Dermis microvascular lymphatic vessel endothelial cell (primary cell): ENCODE measurements around the gene CYTH3. TPM values are rescaled to one million over a fixed set of nuclear protein-coding genes. Genes with fewer than 3 reads are reported as not detected.
"Not testable (repeated sequence)": the region's sequence is repeated elsewhere in the genome, so short reads cannot be mapped to it uniquely, and the experiment has no call there.

ENCODE experiments used
- DNase-seq, 2 donors: peaks; one replicate each; pipeline versions ENCODE4 v3.0.0 to v3.0.0-alpha.2; 2010; ENCODE audit warnings: low read depth in 2 of 2
- total RNA-seq: library from RNA; depleted of rRNA; stranded (reverse); fragments of >200 nt; gene quantifications from 2 replicates; pipeline ENCODE4 v1.2.1, GENCODE V29; 2014

The CYTH3 gene
- total RNA-seq, 1 donor from 2014 or later = 11.6 TPM

DNA sequence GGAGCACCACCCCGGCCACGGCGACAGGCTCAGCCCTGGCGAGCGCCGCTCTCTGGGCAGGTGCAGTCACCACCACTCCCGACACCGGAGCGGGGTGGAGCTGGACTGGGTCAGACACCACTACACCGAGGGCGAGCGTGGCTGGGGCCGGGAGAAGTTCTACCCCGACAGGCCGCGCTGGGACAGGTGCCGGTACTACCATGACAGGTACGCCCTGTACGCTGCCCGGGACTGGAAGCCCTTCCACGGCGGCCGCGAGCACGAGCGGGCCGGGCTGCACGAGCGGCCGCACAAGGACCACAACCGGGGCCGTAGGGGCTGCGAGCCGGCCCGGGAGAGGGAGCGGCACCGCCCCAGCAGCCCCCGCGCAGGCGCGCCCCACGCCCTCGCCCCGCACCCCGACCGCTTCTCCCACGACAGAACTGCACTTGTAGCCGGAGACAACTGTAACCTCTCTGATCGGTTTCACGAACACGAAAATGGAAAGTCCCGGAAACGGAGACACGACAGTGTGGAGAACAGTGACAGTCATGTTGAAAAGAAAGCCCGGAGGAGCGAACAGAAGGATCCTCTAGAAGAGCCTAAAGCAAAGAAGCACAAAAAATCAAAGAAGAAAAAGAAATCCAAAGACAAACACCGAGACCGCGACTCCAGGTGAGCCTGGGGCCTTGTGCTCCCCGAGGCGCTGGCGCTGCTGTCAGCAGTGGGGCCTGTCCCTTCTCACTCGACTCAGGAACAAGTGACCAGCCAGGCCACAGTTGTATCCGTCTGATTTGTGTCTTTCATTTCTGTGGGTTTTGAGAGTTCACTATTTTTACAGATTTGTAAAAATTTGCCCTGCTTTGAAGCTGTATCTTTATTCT, 117.7 kb downstream of the CYTH3 start:
- DNase-seq = no peak

DNA sequence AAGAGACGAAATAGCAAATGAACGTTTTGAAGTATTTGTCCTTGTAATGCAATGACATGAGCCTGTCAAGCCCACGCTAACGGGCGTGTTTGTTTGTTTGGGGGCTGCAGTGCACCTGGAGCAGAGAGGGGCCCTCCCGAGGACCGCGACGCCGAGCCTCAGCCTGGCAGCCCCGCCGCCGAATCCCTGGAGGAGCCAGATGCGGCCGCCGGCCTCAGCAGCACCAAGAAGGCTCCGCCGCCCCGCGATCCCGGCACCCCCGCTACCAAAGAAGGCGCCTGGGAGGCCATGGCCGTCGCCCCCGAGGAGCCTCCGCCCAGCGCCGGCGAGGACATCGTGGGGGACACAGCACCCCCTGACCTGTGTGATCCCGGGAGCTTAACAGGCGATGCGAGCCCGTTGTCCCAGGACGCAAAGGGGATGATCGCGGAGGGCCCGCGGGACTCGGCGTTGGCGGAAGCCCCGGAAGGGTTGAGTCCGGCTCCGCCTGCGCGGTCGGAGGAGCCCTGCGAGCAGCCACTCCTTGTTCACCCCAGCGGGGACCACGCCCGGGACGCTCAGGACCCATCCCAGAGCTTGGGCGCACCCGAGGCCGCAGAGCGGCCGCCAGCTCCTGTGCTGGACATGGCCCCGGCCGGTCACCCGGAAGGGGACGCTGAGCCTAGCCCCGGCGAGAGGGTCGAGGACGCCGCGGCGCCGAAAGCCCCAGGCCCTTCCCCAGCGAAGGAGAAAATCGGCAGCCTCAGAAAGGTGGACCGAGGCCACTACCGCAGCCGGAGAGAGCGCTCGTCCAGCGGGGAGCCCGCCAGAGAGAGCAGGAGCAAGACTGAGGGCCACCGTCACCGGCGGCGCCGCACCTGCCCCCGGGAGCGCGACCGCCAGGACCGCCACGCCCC, 118.5 kb downstream of the CYTH3 start:
- no peak for DNase-seq

DNA sequence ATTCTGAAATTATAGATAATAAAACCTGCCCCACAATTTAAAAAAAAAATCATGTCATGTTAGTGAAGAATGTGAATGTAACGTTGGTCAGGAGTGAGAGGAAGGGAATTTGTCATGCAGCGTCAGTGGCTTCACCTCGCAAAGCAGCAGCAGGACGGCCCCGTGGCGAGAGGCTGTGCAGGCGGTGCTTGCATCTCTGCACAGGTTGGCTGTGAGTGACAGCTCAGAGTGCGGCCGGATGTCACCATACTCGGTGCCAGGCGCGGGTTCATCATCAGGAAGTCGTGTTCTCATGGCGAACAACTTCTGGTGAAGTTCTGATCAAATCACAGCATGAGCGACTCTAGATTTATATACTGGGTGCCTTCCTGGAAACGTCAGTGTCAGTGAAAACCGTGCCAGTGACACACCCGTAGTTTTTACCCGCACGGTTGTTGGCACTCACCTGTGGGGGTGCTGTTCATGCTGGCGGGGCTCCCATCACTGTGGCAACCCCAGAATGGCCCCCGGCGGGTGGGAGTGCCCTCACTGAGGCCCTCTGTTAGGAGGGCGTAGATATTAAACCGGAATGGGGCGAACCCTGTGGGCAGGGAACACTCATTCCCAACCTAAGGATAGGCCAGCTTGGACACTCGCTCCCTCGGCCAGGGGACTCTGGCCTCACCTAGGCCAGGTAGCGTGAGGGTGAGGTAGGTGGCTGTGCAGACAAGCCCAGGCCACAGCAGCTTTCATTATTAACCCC, 120.3 kb downstream of the CYTH3 start:
- no peak for DNase-seq

DNA sequence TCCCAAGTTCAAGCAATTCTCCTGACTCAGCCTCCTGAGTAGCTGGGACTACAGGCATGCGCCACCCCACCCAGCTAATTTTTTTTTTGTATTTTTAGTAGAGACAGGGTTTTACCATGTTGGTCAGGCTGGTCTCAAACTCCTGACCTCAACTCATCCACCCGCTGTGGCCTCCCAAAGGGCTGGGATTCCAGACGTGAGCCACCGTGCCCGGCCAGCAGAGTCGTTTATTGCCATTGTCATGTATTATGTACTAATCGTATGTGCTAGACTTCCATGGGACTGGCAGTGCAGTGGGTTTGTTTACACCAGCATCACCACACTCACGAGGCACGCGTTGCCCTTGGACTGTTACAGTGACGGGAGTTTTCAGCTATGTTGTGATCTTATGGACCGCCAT, 120.9 kb downstream of the CYTH3 start:
- DNase-seq = not testable (repeated sequence)

DNA sequence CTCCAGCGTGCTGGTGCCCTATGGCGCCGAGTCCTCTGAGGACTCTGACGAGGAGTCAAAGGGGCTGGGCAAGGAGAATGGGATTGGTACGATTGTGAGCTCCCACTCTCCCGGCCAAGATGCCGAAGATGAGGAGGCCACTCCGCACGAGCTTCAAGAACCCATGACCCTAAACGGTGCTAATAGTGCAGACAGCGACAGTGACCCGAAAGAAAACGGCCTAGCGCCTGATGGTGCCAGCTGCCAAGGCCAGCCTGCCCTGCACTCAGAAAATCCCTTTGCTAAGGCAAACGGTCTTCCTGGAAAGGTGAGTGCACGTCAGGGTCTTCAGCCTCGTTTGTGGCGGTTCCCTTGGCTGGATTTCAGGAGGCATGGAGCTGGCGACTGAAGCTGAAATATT, 122.4 kb downstream of the CYTH3 start:
- no peak for DNase-seq

DNA sequence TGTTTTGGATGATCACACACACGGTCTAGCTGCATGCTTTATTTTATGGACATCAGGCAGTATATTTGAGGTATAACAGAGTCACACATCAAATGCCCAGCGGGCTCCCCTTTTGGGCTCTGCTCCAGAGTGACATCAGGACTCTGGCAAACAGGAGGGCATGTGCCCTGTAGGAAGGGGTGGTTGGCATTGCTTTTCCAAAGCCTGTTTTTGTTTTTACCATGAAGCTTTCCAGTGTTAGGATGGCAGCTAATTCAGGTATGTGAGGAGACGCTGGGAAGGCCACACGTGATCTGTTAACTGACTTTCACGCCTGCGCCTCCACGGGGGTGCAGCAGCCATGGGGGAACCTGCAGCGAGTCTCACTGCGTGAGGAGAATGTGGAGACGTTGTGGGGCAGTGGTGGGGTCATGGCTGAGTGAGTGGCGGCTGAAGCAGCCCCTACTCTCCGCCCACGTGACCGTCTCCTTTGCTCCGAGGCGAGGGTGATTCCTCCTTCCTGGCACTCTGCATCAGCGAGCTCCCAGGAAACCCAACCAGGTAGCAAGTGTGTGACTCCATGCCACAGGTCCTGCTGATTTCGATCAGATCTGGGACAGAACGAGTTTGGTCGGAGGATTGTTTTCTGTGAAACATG, 123.6 kb downstream of the CYTH3 start:
- DNase-seq = no peak

DNA sequence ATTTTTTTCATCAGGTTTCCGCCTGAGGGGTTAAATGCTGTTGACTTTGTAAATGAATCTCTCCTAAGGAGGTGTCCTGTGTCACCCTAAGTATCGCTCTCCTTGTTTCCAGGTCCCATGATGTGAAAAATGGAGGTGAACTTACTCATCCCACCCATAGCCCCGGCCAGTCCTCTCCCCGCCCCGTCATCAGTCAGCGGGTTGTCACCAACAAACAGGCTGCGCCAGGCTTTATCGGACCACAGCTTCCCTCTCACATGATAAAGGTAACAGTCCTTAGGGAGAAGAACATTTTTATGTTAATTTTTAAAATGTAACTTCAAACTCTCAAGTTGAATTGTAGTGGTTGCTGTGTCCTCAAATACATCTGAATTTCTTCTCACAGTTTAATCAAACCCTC, 124.8 kb downstream of the CYTH3 start:
- no peak for DNase-seq

DNA sequence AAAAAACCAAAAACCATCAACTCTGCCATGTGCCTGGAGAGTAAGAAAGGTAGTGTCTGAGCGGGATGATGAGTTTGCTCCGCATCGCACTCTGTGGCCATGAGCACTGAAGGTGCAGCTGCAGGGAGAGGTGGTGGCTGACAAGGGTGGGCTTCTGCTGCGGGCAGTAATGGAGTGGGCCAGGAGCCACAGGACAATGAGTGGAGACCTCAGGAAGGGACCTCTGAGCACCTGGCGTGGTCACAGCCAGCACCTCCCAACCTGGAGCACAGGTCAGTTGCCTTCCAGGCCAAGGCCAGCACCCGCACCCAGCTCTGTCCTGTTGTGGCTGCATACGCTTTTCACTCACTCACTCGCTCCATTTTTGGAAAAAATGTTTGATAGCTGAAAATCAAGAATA, 125.8 kb downstream of the CYTH3 start:
- no peak for DNase-seq

DNA sequence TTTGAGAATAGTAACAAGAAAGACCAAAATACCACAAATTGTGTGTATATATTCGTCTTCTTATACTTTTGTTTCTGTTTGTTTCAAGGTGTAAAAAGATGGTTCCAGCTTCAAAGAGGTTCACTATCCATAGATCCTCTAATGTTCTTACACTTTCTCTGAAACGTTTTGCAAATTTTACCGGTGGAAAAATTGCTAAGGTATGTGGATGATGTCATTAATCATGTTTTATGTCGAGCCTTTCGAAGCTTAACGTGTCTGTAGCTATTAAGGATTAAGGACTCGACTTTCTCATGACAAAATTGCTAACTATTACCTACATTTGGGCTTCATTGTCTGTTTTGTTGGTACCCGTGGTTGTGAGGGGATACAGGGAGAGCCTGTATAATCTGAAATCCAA, 128.4 kb downstream of the CYTH3 start:
- DNase-seq = no peak

DNA sequence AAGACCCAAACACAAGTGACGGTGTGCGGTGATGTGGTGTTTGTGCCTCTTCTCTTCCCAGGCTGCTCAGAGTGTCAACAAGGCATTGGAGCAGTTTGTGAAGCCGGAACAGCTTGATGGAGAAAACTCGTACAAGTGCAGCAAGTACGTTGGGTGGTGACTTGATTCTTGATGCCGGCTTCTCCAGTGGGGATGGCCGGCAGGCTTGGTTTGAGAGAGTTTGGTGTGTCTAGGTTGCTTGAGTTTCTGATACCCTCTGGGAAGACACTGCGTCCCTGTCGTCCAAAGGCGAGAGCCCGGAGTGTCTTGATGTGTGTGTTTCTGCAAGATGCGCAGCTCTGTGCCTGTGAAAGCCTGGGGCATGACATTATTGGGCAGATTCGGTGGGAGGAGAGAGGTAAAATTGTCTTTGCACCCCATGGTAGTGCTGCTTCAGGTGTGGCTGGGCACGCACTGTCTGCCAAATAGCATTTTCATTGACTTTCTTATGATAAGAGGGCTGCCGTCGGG, 129.5 kb downstream of the CYTH3 start:
- DNase-seq = no peak

DNA sequence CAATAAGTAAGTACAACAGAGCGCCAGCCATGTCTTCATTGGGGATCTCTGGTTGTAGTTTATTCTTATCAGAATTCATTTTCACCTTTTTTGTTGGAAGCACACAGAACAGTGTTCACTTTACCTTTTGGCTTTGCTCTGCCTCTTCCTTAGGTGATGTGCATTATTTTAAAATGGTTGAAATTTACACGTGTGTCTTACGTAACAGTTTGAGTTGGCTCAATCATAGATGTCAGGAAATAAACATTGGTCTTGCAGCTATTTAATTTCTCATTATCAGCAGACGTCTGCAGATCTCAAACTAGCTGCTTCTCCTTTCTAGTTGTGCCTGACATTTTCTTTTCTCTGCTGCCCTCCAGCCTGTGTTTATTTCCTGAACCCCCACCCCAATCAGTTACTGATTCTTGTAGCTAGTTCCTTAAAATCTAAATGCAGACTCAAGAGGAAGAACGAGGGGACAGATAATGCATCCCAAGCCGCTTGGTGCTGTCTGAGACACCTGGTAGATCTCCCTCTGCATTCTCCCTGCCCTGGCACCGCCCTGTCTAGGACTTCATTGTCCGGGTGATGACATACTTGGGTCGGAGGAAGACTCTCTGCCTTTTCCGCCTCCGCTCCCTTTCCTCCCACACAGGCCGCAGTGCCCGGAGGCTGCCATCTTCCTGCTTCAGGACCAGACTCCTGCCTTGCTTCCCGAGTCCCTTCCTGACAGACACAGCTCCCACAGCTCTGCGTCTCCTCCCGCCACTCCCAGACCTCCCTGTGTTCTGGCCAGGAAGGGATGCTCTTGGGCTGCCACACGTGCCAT, 133.0 kb downstream of the CYTH3 start:
- DNase-seq = no peak

DNA sequence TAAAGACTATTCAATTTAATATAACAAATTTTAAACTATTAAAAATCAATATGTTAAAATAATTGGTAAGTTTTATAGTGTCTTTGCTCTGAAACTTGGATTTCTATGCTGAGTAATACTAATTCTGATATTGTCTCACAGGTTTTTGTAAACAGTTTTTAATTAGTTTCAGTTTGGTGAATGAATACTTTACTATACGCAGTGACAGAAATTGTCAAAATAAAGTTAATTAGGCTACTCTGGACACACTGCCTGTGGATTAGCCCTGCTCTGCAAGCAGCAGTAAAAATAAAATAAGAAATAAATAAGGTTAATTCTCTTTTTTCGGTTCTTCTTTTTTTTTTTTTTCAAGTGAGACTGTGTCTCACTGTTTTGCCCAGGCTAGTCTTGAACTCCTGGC, 135.9 kb downstream of the CYTH3 start:
- no peak for DNase-seq

DNA sequence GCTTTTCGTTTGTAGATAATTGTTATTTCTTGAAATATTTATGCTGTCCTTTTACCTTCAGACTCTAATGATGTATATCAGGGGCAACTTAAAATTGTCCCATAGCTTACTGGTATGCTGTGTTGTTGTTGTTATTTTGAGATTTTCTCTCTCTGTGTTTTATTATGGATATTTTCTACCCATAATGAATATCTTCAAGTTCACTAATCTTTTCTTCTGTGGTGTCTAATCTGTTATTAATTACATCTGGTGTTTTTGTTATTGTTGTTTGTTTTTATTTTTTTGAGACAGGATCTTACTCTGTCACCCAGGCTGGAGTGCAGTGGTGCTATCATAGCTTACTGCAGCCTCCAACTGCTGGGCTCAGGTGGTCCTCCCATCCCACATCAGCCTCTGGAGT, 139.2 kb downstream of the CYTH3 start:
- DNase-seq = no peak

DNA sequence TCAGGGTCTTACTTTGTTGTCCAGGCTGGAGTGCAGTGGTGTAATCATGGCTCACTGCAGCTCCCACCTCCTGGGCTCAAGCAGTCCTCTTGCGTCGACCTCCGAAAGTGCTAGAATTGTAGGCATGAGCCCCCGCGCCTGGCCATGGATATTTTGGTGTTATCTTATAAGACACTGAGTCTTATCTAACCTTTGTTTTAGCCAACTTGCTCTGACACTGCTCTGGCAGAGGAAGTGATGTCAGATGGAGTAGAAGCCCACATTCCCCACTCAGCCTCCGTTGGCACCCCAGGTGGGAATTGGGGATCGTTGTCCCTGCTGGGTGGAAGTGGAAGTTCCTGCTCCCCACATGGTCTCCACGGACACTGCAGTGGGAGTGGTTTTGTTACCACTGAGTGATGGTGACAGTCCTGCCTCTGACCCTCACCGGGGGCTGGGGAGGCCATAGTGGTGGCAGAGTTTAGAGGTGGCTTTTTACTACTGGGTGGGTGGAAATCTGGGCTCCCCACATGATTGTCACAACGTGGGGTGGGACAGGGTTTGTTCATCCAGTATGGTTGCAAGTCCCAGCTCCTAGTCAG, 142.3 kb downstream of the CYTH3 start:
- DNase-seq = no peak

DNA sequence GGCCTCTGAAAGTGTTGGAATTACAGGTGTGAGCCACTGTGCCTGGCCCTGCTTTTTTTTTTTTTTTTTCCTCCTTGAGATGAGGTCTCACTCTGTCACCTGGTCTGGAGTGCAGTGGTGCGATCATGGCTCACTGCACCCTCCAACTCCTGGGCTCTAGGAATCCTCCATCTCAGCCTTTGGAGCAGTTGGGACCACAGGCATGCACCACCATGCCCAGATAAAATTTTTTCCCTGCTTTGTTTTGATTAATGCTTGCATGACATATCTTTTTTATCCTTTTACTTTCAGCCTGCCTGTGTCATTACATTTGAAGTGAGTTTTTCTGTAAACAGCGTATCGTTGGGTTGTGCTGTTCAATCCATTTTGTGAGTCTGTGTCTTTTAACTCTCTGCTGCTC, 144.2 kb downstream of the CYTH3 start:
- DNase-seq = no peak

DNA sequence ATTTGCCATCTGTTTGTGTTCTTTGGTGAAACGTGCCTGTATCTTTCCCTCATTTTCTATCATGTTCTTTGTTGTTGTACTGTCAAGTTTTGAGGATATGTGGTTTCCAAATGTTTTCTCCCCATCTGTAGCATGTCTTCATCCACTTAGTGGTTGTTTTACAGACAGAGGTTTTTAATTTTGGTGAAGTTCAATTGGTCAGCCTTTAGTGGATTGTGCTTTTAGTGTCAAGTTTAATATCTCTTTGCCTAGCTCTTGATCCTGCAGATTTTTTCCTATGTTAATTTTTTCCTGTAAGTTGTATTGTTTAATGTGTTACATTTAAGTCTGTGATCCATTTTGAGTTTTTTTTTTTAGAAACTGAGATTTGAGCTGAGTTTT, 145.3 kb downstream of the CYTH3 start:
- no peak for DNase-seq

DNA sequence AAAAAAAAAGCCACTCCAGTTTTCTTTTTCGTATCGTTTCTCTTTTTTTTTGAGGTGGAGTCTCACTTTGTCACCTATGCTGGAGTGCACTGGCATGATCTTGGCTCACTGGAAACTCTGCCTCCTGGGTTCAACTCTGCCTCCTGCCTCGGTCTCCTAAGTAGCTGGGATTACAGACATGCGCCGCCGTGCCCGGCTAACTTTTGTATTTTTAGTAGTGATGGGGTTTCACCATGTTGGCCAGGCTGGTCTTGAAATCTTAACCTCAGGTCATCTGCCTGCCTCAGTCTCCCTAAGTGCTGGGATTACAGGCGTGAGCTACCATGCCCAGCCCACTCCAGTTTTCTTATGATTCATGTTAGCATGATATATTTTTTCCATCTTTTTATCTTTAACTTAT, 148.6 kb downstream of the CYTH3 start:
- DNase-seq = no peak

DNA sequence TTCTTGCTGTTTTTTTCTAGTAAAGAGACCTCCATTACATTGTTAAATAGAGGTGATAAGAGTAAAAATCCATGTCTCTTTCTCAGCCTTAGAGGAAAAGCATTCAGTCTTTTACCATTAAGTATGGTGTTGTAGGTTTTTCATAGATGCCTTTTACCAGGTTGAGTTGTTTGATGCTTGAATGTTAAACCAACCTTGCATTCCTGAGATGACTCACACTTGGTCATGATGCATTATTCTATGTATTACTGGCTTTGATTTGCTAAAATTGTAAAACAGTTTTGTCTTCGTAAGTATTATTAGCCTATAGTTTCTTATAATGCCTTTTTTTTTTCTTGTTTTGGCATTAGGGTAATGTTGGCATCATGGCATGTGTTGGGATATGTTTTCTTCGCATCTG, 151.3 kb downstream of the CYTH3 start:
- DNase-seq = peak in 1 of 2 donors; percentile 13

DNA sequence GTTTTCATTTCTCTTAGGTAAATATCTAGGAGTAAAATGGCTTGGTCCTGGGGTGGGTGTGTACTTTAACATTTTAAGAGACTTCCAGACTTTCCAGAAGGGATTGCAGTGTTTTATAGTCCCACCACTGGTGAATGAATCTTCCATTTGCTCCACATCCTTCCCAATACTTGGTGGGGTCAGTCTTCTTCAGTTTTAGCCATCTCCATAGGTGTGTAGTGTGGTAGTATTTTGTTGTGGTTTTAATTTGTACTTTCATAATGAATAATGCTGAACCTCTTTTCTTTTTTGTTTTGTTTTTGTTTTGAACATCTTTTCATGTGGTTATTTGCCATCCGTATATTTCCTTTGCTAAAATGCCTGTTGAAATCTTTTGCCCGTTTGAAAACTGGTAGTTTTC, 154.9 kb downstream of the CYTH3 start:
- DNase-seq = no peak

DNA sequence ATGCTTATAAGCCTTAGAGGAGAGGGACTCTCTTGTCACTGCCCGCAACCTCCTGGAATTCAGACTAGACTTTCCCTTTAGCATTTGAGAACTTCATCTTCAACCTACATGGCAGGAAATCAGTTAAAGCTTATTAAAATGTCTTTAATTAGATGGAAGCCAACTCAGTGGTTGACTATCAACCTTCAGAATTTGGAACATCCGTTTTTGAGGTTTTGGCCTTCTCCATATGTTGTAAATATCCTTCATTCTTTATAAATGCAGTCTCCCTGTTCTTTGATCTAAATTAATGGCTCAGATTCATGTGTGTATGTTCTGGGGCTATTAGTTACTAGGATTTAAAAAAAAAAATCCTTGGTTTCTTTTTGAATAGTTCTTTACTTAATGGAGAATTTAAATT, 156.2 kb downstream of the CYTH3 start:
- DNase-seq = no peak
